GM13977 (cell line): ENCODE measurements around the gene ADD1.

Experiments used
- DNase-seq: peaks from one replicate; pipeline ENCODE4 v3.0.0; 2012; ENCODE audit warnings: low spot score
- in situ Hi-C: fragments of 300-500 bp; cut with MboI; formaldehyde crosslinking; loops from one replicate; pipeline ENCODE4 v1.12.0; 2022; ENCODE audit warnings: low sequenced_read_pairs, low pct_unique_long_range_greater_than_20kb, mixed read lengths, inconsistent platforms; ENCODE audit not compliant: unreplicated experiment
- TF ChIP-seq, protein P1 (sequence below): IDR thresholded peaks from 2 replicates; pipeline ENCODE4 v1.5.1; 2012; ENCODE audit warnings: mild to moderate bottlenecking, control low read depth; ENCODE audit not compliant: insufficient read depth; ENCODE audit errors: extremely low read depth, missing control alignments

The ADD1 gene

DNA sequence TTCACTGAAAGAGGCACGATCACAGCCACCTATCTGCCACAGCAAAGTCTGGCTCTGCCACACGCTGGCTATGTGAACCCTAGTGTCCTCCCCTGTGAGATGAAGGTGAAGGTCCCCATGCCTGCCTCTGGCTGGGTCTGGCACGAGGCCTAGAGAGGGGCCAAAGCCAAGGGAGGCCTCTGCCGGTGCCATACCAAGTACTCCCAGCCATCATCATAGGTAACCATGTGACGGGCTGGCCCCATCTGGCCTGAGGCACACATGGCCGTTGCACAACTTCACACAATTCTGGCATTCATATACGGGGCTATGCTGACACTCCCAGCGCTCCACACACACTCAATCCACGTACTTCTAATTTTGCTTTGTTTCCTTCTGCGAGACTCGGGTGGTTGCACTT lies 104.3 kb downstream of the ADD1 start:
- in situ Hi-C loops, result no loop called here

DNA sequence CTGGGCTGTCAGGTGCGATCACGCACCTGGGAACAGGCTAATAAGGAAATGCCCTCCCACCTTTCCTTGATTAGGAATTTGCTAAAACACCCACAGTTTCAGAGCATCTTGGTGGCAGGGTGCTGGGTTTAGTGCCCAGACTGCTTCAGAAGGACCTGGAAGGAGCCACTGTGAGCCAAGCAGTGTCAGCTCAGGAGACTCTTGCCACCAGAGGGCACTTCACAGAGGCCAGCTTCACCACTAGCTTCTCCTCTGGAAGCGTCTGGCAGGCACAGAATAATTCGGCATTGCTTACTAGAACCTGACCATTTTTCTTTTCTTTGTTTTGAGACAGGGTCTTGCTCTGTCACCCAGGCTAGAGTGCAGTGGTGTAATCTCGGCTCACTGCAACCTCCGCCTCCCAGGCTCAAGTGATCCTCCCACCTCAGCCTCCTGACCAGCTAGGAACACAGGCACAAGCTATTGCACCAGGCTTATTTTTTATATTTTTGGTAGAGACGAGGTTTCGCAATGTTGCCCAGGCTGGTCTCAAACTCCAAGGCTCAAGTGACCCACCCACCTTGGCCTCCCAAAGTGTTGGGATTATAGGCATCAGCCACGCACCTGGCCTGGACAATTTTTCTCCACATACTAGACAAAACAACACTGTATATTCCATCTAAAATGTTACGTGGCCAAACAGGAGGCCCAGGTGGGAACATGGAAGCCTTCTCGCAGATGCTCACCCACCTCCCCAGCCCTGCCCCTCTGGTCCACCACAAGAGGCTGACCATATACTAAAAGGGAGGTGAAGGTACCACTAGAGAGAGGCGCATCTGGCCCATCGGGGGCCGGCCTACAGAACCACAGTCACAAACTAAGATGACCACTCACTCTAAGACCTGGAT lies 105.5 kb downstream of the ADD1 start:
- DNase-seq, result no peak
- in situ Hi-C loops, result no loop called here
- TF ChIP-seq, protein P1, sequence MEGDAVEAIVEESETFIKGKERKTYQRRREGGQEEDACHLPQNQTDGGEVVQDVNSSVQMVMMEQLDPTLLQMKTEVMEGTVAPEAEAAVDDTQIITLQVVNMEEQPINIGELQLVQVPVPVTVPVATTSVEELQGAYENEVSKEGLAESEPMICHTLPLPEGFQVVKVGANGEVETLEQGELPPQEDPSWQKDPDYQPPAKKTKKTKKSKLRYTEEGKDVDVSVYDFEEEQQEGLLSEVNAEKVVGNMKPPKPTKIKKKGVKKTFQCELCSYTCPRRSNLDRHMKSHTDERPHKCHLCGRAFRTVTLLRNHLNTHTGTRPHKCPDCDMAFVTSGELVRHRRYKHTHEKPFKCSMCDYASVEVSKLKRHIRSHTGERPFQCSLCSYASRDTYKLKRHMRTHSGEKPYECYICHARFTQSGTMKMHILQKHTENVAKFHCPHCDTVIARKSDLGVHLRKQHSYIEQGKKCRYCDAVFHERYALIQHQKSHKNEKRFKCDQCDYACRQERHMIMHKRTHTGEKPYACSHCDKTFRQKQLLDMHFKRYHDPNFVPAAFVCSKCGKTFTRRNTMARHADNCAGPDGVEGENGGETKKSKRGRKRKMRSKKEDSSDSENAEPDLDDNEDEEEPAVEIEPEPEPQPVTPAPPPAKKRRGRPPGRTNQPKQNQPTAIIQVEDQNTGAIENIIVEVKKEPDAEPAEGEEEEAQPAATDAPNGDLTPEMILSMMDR, result peak; percentile 35

More for the DNA sequence above, 104.3 kb downstream of the ADD1 start:
- DNase-seq, result no peak
- TF ChIP-seq, protein P1, result no peak

DNA sequence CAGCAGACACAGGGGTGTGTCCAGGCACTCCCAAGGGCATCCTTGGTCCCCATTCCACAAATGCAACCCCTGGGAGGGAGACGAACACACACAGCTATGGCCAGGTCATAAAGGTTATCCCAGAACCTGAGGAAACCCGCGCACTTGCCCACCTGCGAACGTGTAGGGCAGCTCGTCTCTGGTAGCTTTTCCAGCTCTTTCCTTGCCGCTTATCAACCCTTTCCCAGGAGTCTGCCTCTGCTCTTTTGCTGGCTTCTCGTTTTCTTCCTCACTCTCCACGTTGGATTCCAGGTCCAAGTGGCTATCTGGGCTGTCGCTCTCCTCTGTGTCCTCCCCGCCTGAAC lies 106.1 kb downstream of the ADD1 start:
- in situ Hi-C loops, result no loop called here
- no peak for DNase-seq
- TF ChIP-seq, protein P1, result no peak

DNA sequence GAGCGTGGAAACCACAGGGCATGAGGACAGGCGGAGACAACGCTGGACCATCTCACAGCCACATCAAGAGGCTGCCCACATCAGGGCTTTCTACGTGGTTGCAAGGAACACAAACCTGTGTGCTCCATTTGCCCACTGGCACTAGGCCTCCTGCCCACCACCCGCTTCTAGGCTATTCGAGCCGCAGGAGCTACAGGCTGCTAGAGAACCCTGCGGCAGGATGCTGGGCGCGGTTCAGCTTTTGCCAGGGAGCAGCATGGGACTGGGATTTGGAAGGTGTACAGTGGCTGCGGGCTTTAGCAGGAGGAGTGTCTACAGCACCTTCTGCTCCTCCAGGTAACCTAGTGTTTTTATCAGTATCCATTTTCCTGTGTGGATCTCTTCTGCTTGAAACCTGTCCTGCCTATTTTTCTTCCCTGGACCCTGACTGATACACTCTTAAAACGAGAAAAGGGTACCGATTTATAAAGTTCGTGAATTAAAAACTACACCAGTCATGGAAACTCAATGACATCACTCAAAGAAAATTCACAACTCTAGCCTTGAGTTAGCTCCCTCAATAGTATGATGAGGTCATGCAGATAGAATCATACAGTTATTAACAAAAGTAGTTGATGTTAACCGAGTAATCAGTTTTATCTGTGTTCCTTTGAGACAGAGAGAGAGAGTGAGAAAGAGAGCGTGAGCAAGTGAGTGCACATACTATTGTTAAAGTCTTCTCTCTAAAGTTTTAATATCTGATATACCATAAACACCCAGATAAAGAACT lies 106.8 kb downstream of the ADD1 start:
- TF ChIP-seq, protein P1, result no peak
- in situ Hi-C loops, result no loop called here
- DNase-seq, result no peak

DNA sequence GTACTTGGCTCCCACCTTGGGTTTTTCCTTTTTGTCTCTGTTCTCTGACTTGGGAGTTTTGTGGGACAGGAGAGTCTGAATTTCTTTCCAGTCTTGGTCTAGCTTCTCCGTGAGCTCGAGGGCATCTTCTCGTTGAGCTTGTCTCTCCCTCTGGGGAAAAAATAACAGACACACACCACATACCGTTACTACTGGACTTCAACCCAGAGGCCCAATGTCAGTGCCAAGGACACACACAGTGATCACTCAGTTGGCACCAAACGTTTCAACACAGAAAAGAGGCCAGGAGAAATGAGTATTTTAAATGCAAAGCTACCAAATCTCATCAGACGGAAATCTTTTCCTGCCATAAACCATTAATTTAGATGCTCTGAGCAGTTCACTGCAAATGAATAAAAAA lies 109.9 kb downstream of the ADD1 start:
- DNase-seq, result no peak
- in situ Hi-C loops, result no loop called here
- TF ChIP-seq, protein P1, result no peak

DNA sequence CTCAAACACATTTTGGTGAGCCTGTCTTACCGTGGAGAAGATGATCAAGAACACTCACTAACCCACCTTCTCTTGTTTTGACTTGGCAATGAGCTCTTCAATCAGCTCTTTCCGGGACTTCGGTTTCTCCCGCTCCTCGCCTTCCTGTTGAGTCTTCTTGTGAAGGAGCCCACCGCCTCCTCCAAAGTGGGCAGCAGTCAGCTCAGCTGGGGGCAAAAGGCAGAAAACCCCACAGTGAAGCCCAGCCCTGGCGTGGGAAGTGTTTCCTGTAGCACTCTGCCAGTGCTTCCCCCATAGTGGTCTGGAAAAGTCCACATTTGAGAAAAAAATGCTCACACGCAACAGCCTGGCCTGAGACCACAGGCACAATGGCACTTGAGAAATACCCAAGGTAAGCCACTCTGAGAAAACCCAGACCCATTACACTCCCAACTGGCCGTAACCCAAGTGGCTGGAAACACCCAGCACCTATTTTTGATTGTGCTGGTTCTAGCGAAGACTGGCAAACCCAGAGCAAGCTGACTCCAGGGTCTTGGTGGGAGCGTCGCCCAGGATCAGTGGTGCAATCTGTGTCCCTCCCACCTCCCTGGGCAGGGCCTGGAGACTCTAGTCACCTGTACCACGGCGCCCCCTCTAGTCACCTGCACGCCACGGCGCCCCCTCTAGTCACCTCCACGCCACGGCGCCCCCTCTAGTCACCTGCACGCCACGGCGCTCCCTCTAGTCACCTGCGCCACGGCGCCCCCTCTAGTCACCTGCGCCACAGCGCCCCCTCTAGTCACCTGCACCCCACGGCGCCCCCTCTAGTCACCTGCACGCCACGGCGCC lies 110.9 kb downstream of the ADD1 start:
- TF ChIP-seq, protein P1, result peak; percentile 65
- peak; percentile 70 for DNase-seq
- in situ Hi-C loops, result no loop called here
